Hematopoietic multipotent progenitor cell treated with erythropoietin and hydrocortisone succinate and interleukin-3 and kit ligand, for 4 days (in vitro differentiated cells): ENCODE measurements around the gene SNAPC5.
"Not testable (repeated sequence)": the region's sequence is repeated elsewhere in the genome, so short reads cannot be mapped to it uniquely, and the experiment has no call there.

Experiments used
- DNase-seq: peaks from one replicate; pipeline ENCODE4 v3.0.0-alpha.2; 2015

SNAPC5 gene

GRCh38 chr15:66497502-66498455 is at the start of gene SNAPC5:
Gene SNAPC5, minus strand, starts transcription at chr15:66497762. Its CDS starts 31 bp downstream, at chr15:66497731.
- DNase-seq: peak; percentile 98

GRCh38 chr15:66545255-66545654 is 47.7 kb upstream of the SNAPC5 start:
- DNase-seq: no peak

- no peak for DNase-seq
Observed at GRCh38 chr15:66542896-66543295, 45.3 kb upstream of the SNAPC5 start.

- no peak for DNase-seq
Observed at GRCh38 chr15:66535056-66535455, 37.5 kb upstream of the SNAPC5 start.

- no peak for DNase-seq
Observed at GRCh38 chr15:66524838-66525237, 27.3 kb upstream of the SNAPC5 start.

GRCh38 chr15:66523926-66524325 is 26.4 kb upstream of the SNAPC5 start:
- no peak for DNase-seq

- no peak for DNase-seq
Observed at GRCh38 chr15:66515901-66516322, 18.4 kb upstream of the SNAPC5 start.

GRCh38 chr15:66514586-66514985 is 17.0 kb upstream of the SNAPC5 start:
- no peak for DNase-seq

GRCh38 chr15:66508293-66508883 is 10.8 kb upstream of the SNAPC5 start:
- peak; percentile 20 for DNase-seq

- peak; percentile 24 for DNase-seq
Observed at GRCh38 chr15:66505818-66506217, 8.3 kb upstream of the SNAPC5 start.

- DNase-seq: no peak
Observed at GRCh38 chr15:66505430-66505811, 7.9 kb upstream of the SNAPC5 start.

GRCh38 chr15:66504563-66505429 is 7.2 kb upstream of the SNAPC5 start, which contains the start of the genes RPL4 and ZWILCH:
Gene RPL4, minus strand, starts transcription at chr15:66504855. Its CDS starts 65 bp downstream, at chr15:66504790.
Gene ZWILCH, plus strand, starts transcription at chr15:66505326. Its CDS starts 13 bp downstream, at chr15:66505339.
- peak; percentile 94 for DNase-seq

- no peak for DNase-seq
Observed at GRCh38 chr15:66503780-66504562, 6.4 kb upstream of the SNAPC5 start.

GRCh38 chr15:66503041-66503648 is 5.6 kb upstream of the SNAPC5 start:
- DNase-seq: not testable (repeated sequence)

- no peak for DNase-seq
Observed at GRCh38 chr15:66502491-66502890, 4.9 kb upstream of the SNAPC5 start.

GRCh38 chr15:66500346-66500745 is 2.8 kb upstream of the SNAPC5 start:
- not testable (repeated sequence) for DNase-seq

GRCh38 chr15:66498501-66499386 is 1.2 kb upstream of the SNAPC5 start:
- peak; percentile 76 for DNase-seq

GRCh38 chr15:66496951-66497501 is 536 bp downstream of the SNAPC5 start:
- peak; percentile 57 for DNase-seq

- DNase-seq: no peak
Observed at GRCh38 chr15:66494262-66494661, 3.3 kb downstream of the SNAPC5 start.

GRCh38 chr15:66491846-66492245 is 5.7 kb downstream of the SNAPC5 start:
- no peak for DNase-seq
